Skeletal muscle tissue (tissue), 4 donors: ENCODE measurements around the gene KRI1. TPM values are rescaled to one million over a fixed set of nuclear protein-coding genes. Genes with fewer than 3 reads are reported as not detected.
"Not testable (repeated sequence)": the region's sequence is repeated elsewhere in the genome, so short reads cannot be mapped to it uniquely, and the experiment has no call there.

Experiments
- H3K27ac ChIP-seq: one replicate; pipeline ENCODE4 v1.7.0; 2013; ENCODE audit warnings: mild to moderate bottlenecking, low read depth, low read length, inconsistent platforms
- H3K27me3 ChIP-seq, 3 donors: one replicate each; pipeline ENCODE4 v1.7.0; 2013; ENCODE audit warnings: low read length in 3 of 3; ENCODE audit not compliant: control insufficient read depth in 3 of 3, insufficient read depth in 3 of 3
- H3K36me3 ChIP-seq, 3 donors: one replicate each; pipeline ENCODE4 v1.7.0; 2013; ENCODE audit warnings: low read length in 3 of 3; ENCODE audit not compliant: control insufficient read depth in 3 of 3, insufficient read depth in 3 of 3
- H3K4me1 ChIP-seq, 3 donors: one replicate each; pipeline ENCODE4 v1.7.0; 2013; ENCODE audit warnings: low read length in 3 of 3, mild to moderate bottlenecking in 3 of 3; ENCODE audit not compliant: control insufficient read depth in 3 of 3, insufficient read depth in 3 of 3
- H3K4me3 ChIP-seq, 3 donors: one replicate each; pipeline ENCODE4 v1.7.0; 2013; ENCODE audit warnings: low read length in 3 of 3
- H3K9ac ChIP-seq, 3 donors: one replicate each; pipeline ENCODE4 v1.7.0; 2013; ENCODE audit warnings: low read length in 3 of 3, mild to moderate bottlenecking in 3 of 3, moderate library complexity in 2 of 3, low read depth in 1 of 3
- H3K9me3 ChIP-seq, 3 donors: one replicate each; pipeline ENCODE4 v1.7.0; 2013; ENCODE audit warnings: low read length in 3 of 3; ENCODE audit not compliant: control insufficient read depth in 3 of 3
- total RNA-seq: library from RNA; depleted of rRNA; stranded (reverse); fragments of >200 nt; gene quantifications from one replicate; pipeline ENCODE4 v1.2.3, GENCODE V29; 2014
- donor health status: Osteomylitis.

KRI1 gene
- total RNA-seq, 1 donor from 2014 or later: 5.2 TPM

GRCh38 chr19:10577951-10578350 lies 12.1 kb upstream of the KRI1 start:
- Histone ChIP-seq H3K27me3 (peaks cover 0 to 4% (median 0%) of the 10 kb centered on the region in 3 donors), H3K36me3 (no peaks in the 10 kb centered on the region)

GRCh38 chr19:10575011-10575716 lies 9.4 kb upstream of the KRI1 start:
- no peak overlapping the region for H3K4me3 ChIP-seq
- H3K9me3 ChIP-seq: no peaks in the 10 kb centered on the region
- H3K4me1 ChIP-seq: no peaks in the 10 kb centered on the region
- H3K36me3 ChIP-seq: no peaks in the 10 kb centered on the region
- H3K27me3 ChIP-seq: no peaks in the 10 kb centered on the region
- no peak overlapping the region for H3K9ac ChIP-seq
- no peak overlapping the region for H3K27ac ChIP-seq

More at GRCh38 chr19:10577951-10578350, 12.1 kb upstream of the KRI1 start:
- Histone ChIP-seq H3K4me3 (no peak overlapping the region), H3K4me1 (peaks cover 5 to 6% (median 5%) of the 10 kb centered on the region in 3 donors), H3K9me3 (no peaks in the 10 kb centered on the region), H3K9ac (no peak overlapping the region), H3K27ac (no peak overlapping the region)

- no peaks in the 10 kb centered on the region for H3K9me3 ChIP-seq
- H3K9ac ChIP-seq: no peak overlapping the region
- no peaks in the 10 kb centered on the region for H3K27me3 ChIP-seq
- no peak overlapping the region for H3K4me3 ChIP-seq
- peaks cover 1 to 3% (median 2%) of the 10 kb centered on the region in 3 donors for H3K4me1 ChIP-seq
- no peaks in the 10 kb centered on the region for H3K36me3 ChIP-seq
- no peak overlapping the region for H3K27ac ChIP-seq
Measured at GRCh38 chr19:10574462-10574861, 8.7 kb upstream of the KRI1 start.

GRCh38 chr19:10573793-10574192 lies 8.0 kb upstream of the KRI1 start:
- not testable (repeated sequence) for H3K4me3 ChIP-seq, H3K4me1 ChIP-seq, H3K27ac ChIP-seq, H3K36me3 ChIP-seq, H3K27me3 ChIP-seq, H3K9ac ChIP-seq, H3K9me3 ChIP-seq

GRCh38 chr19:10568826-10569651 lies 3.2 kb upstream of the KRI1 start, which contains the start of gene CDKN2D:
Gene CDKN2D, minus strand, starts transcription at chr19:10568979. Its CDS starts 326 bp downstream, at chr19:10568653.
- Histone ChIP-seq H3K4me1 (peaks cover 33 to 39% (median 34%) of the 10 kb centered on the region in 3 donors), H3K9me3 (no peaks in the 10 kb centered on the region), H3K36me3 (peaks cover 0 to 3% (median 0%) of the 10 kb centered on the region in 3 donors), H3K27me3 (no peaks in the 10 kb centered on the region), H3K9ac (peak within 1 kb of the TSS; percentile 29 to 76 (median 33)), H3K27ac (peak within 1 kb of the TSS; percentile 83), H3K4me3 (peak within 1 kb of the TSS; percentile 71 to 75 (median 74))

- peaks cover 0 to 3% (median 0%) of the 10 kb centered on the region in 3 donors for H3K36me3 ChIP-seq
- peak overlapping the region; percentile 67 to 75 (median 73) for H3K4me3 ChIP-seq
- H3K4me1 ChIP-seq: peaks cover 33 to 39% (median 34%) of the 10 kb centered on the region in 3 donors
- H3K27ac ChIP-seq: peak overlapping the region; percentile 83
- peak overlapping the region; percentile 17 to 76 (median 33) for H3K9ac ChIP-seq
- no peaks in the 10 kb centered on the region for H3K27me3 ChIP-seq
- no peaks in the 10 kb centered on the region for H3K9me3 ChIP-seq
Measured at GRCh38 chr19:10568062-10568825, 2.4 kb upstream of the KRI1 start.

GRCh38 chr19:10567656-10568055 lies 1.8 kb upstream of the KRI1 start:
- Histone ChIP-seq H3K4me3 (peak overlapping the region in 2 of 3 donors; percentile 67 to 75), H3K27me3 (no peaks in the 10 kb centered on the region), H3K9me3 (no peaks in the 10 kb centered on the region), H3K9ac (peak overlapping the region; percentile 29 to 76 (median 33)), H3K27ac (peak overlapping the region; percentile 83), H3K4me1 (peaks cover 33 to 39% (median 34%) of the 10 kb centered on the region in 3 donors), H3K36me3 (peaks cover 1 to 3% (median 1%) of the 10 kb centered on the region in 3 donors)

GRCh38 chr19:10566658-10567410 lies 1.0 kb upstream of the KRI1 start:
- Histone ChIP-seq H3K4me1 (peaks cover 33 to 39% (median 34%) of the 10 kb centered on the region in 3 donors), H3K9ac (peak overlapping the region in 2 of 3 donors; percentile 77 to 81), H3K27ac (peak overlapping the region; percentile 83), H3K9me3 (no peaks in the 10 kb centered on the region), H3K36me3 (peaks cover 3 to 5% (median 4%) of the 10 kb centered on the region in 3 donors), H3K27me3 (no peaks in the 10 kb centered on the region), H3K4me3 (peak overlapping the region; percentile 75 to 89 (median 88))

GRCh38 chr19:10566408-10566657 lies 523 bp upstream of the KRI1 start:
- H3K27ac ChIP-seq: peak overlapping the region; percentile 83
- H3K4me1 ChIP-seq: peaks cover 33 to 39% (median 34%) of the 10 kb centered on the region in 3 donors
- no peaks in the 10 kb centered on the region for H3K27me3 ChIP-seq
- H3K9me3 ChIP-seq: no peaks in the 10 kb centered on the region
- peaks cover 3 to 5% (median 4%) of the 10 kb centered on the region in 3 donors for H3K36me3 ChIP-seq
- peak overlapping the region; percentile 36 to 81 (median 77) for H3K9ac ChIP-seq
- H3K4me3 ChIP-seq: peak overlapping the region; percentile 75 to 89 (median 88)
